G401 (cell line): ENCODE measurements around the gene CKAP5. TPM values are rescaled to one million over a fixed set of nuclear protein-coding genes. Genes with fewer than 3 reads are reported as not detected.

ENCODE experiments used
- DNase-seq: peaks from one replicate; pipeline ENCODE4 v3.0.0-alpha.2; 2015; ENCODE audit warnings: low spot score
- in situ Hi-C: cut with HindIII; loops from 2 replicates; pipeline ENCODE4 v1.10.0; 2016; ENCODE audit warnings: low sequenced_read_pairs, mixed read lengths
- total RNA-seq: library from RNA; depleted of rRNA; stranded (reverse); fragments of >200 nt; shearing (Covaris generic); gene quantifications from 2 replicates; pipeline ENCODE4 v1.2.3, GENCODE V29; 2014

CKAP5 gene
- total RNA-seq, 1 experiment from 2014 or later: 89.8 TPM

GRCh38 chr11:46856605-46857343 lies 10.7 kb upstream of the CKAP5 start:
- DNase-seq: no peak
- in situ Hi-C loops: no loop called here

DNA sequence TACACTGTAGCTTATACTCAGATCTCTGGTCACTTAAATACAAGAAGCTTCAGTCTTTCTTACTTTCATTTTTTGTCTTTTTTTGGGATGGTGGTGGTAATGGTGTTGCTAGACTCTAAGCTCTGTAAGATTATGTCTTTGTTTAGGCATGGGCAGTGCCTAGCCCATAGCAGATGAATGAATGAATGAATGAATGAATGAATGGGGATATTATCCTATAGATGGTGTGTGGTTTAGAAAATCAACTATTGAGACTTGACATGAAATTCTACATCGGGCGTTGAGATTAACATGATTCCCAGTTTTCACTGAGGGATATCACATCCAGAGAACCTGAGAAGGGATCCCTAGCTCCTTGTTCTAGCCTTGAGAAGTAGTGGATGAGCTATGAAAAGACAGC lies 9.8 kb upstream of the CKAP5 start:
- DNase-seq: no peak
- in situ Hi-C loops: no loop called here

DNA sequence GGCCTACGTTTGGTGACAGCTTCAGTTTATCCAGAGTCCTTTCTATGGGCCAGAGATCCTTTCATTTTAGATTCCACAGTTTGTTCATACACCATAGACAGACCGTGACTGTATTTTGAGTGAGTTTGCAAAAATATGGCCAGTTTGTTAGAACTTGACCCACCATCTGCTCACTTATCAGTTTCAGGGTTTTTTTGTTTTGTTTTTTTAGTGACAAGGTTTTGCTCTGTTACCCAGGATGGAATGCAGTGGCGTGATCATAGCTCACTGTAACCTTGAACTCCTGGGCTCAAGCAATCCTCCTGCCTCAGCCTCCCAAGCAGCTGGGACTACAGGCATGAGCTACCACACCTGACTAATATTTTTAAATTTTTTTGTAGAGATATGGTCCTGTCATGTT lies 9.1 kb upstream of the CKAP5 start:
- in situ Hi-C loops: no loop called here
- no peak for DNase-seq

- in situ Hi-C loops: no loop called here
- DNase-seq: no peak
Observed at GRCh38 chr11:46850829-46851380, 4.8 kb upstream of the CKAP5 start.

DNA sequence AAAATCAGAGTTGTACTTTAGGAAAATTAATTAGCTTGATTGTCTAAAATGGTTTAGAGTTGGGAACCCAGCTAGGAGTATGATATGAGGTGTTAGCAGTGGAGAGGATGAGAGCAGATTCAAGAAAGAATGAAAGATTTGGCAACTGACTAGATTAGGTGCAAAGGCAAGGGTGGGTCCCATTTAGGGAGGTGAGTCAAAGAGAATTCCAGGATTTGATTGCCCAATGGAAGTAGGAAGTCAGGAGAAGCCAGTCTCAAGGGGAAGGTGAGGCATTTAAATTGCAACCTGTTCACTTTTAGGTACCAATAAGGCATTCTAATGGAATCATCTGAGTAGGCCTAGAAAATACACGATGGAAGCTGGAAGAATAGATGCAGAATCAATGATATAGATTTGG lies 3.6 kb upstream of the CKAP5 start:
- no peak for DNase-seq
- in situ Hi-C loops: no loop called here

DNA sequence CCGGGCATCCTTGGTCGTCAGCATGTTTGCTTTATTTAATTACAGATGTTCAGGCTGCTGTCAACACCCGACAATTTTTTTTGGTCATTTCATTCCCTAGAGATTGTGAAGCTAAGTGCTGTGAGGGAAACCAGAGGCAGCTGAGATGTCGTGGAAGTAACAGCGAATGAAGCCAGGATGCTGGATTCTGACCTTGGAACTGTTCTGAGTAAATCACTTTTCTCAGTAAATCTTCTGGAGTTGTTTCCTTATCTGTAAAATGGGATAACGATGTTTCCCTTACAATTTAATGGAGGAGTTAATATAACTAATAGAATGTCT lies 390 bp upstream of the CKAP5 start:
- DNase-seq: no peak
- in situ Hi-C loops: no loop called here

GRCh38 chr11:46845440-46845739 lies 690 bp downstream of the CKAP5 start:
- DNase-seq: no peak
- in situ Hi-C loops: no loop called here

GRCh38 chr11:46840116-46840515 lies 6.0 kb downstream of the CKAP5 start:
- in situ Hi-C loops: no loop called here
- no peak for DNase-seq

- in situ Hi-C loops: no loop called here
- DNase-seq: no peak
Observed at GRCh38 chr11:46838501-46838900, 7.6 kb downstream of the CKAP5 start.

DNA sequence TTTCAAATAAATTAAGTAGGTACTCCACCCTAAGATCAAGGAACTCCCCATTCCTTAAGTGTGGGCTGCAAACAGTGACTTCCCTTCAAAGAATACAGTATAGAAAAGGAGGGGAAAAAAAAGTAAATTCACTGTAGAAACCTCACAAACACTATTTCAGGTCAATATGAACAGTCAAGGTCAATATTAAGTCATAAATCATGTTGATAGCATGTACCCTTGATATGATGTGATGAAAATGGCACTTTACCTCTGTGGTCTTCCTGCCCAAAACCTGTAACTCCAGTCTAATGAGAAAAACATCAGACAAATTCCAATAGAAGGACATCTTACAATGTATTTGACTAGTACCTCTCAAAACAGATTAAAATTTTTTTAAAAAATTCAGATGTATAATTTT lies 8.2 kb downstream of the CKAP5 start:
- in situ Hi-C loops: no loop called here
- no peak for DNase-seq

GRCh38 chr11:46836870-46837269 lies 9.2 kb downstream of the CKAP5 start:
- in situ Hi-C loops: no loop called here
- no peak for DNase-seq

GRCh38 chr11:46836431-46836830 lies 9.6 kb downstream of the CKAP5 start:
- in situ Hi-C loops: no loop called here

GRCh38 chr11:46835897-46836296 lies 10.2 kb downstream of the CKAP5 start:
- in situ Hi-C loops: no loop called here
- no peak for DNase-seq

More at GRCh38 chr11:46836431-46836830, 9.6 kb downstream of the CKAP5 start:
- no peak for DNase-seq

DNA sequence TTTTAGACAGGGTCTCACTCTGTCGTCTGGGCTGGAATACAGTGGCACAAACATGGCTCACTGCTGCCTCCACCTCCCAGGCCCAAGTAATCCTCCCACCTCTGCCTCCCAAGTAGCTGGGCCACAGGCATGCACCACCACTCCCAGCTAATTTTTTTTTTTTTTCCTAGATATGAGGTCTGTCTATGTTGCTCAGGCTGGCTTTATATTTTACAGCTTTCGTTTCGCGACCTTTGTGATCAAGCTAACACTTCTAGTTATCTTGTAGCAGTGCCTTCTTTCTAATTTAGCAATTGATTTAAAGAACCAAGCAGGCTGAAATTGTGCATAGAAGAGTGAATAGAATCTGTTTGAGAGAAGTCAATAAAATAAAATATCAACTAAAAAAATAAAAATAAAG lies 11.3 kb downstream of the CKAP5 start:
- in situ Hi-C loops: no loop called here
- no peak for DNase-seq

DNA sequence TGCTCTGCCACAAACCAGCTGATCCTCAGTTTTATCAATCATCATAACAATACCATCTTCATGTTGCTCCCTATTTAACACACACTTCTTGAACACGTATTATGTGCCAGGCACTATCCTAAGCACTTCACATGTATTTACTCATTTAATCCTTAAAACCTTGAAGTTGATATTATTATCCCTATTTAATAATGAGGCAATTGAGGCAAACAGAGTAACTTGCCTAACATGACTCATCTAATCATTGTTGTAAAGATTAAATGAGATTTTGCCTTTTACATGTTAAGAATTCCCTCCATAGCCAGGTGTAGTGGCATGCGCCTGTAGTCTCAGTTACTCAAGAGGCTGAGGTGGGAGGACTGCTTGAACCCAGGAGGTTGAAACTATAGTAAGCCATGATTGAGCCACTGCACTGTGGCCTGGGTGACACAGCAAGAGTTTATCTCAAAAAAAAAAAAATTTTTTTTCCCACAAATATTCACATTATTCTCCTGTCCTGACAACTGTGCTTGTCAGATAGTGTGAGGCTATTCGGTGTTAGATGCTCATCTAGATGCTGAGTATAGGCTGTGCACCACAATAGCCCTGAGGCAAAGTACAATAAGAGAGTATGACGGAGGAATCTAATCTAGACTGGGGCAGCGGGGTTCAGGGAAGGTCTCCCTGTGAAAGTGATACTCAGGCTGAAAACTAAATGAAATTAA lies 13.4 kb downstream of the CKAP5 start:
- in situ Hi-C loops: no loop called here
- no peak for DNase-seq

DNA sequence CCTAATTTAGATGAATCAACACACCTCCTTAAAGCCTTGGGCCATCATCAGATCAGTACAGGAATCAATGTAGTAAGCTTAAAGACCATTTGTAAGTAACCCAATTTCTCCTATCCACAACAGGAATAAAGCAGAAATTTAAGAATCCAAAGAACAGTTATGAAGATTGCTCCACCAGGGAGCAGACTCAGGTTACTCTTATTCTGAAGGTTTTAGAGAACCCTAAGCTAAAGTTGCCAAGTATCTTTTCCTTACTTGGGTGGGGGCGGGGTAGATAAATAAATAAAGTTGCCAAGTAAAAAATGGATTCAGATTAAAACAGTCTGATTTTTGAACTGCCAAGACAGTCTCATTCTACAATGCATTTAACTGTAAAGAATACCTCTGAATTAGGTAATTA lies 18.1 kb downstream of the CKAP5 start:
- in situ Hi-C loops: no loop called here
- no peak for DNase-seq

DNA sequence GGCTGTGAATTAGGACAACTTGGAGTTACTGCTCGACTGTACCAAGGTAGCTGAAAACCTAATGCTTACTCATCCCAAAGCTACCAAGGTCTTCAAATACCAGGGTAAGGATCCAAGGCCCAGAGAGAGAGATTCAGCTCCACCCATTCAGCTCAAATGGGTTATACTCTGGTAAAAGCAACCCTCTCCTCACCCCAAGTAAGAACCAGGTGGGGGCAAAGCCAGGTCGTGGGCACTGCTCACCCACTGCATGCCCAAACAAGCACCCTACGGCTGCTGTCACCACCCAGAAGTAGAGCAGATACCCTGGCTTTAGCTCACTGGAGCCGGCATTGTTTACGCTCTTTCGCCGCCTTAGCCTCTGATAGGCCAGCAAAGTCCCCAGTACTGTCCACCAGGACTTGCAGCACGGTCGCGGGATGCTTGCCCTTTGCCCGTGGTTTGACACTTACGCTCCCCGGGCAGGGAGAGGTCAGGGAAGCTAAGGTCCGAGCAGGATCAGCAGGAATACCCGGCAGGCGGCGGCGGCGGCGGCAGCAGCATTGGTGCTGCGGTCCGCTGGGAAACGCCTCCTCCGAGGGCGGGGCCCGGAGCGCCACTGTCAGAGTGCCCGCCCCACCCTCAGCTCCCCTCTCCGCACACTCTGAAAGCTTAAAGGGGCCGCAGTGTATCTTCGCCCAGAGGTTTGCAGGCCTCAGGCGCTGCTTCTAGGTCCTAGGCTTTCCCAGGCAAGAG lies 19.6 kb downstream of the CKAP5 start:
- in situ Hi-C loops: no loop called here
- DNase-seq: peak; percentile 89

DNA sequence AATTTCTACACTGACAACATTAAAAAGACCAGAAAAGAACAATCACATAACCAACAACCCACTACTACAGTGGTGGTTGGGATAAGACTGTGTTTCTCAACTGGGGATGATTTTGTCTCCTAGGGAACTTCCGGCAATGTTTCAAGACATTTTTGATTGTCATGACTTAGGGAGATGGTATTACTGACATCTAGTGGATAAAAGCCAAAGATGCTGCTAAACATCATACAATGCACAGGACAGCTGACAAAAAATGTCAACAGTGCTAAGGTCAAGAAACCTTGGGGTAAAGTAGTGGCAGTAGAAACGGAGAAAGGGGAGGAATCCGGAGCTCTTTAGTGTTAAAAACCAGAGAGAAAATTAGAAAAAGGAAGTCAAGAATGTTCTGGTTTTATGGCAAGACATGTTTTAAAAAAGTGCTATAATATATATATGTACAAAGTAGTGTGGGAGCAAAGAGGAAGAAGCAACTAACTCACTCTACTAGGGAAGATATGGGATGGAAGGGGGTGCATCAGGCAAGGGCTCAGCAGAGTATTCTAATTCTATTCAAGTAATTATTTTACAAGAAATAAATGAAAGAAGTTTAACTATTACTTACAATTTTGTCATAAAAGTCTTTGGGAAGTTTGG lies 37.2 kb downstream of the CKAP5 start:
- in situ Hi-C loops: no loop called here
- peak; percentile 8 for DNase-seq

DNA sequence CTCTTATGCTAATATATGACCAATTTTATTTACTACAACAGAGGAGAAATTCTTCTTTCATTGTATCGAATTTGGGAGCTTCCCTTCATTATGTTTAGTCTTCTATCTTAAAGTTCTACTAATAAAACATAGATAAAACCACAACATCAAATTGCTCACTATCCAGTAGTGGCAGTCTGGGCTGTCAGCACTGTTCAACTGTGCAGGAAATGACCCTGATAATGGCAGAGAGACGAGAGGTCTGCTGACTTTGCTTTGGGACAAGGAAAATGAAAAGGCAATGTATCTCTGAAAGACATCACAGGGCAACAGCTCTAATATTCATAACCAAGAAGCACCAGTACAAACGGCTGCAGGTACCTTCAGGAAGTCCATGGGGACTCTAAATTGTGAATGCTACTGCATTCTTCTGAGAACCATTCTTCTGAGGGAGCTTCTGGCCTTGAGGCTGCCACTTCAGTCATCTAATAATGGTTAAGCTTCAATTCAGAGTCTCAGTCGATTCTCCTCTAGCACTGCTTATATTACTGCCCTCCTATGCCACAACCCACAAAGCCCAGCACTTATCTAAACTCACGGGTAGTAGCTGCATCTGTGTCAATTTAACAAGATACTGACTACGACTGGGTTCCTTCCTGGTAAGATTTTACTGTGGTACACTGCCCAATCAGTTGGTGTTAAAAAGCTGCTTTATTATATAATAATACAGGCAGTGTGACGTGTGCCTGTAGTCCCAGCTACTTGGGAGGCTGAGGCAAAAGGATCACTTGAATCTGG lies 44.2 kb downstream of the CKAP5 start:
- in situ Hi-C loops: no loop called here
- no peak for DNase-seq
